Osteoblast (primary cell): ENCODE data around the gene CST7. TPM values are rescaled to one million over a fixed set of nuclear protein-coding genes. Genes with fewer than 3 reads are reported as not detected.
"Not testable (repeated sequence)": the region's sequence is repeated elsewhere in the genome, so short reads cannot be mapped to it uniquely, and the experiment has no call there.

Experiments
- DNase-seq: peaks from one replicate; pipeline ENCODE4 v3.0.0; 2011; ENCODE audit warnings: low spot score, mixed read lengths; ENCODE audit not compliant: insufficient read length; ENCODE audit errors: missing footprints
- H2AFZ ChIP-seq: 2 replicates; pipeline ENCODE4 v1.6.0; 2011; ENCODE audit warnings: mild to moderate bottlenecking, low read length
- H3K27ac ChIP-seq: 2 replicates; pipeline ENCODE4 v1.5.1; 2011; ENCODE audit warnings: mild to moderate bottlenecking, low read depth, low read length, moderate library complexity
- H3K27me3 ChIP-seq: 2 replicates; pipeline ENCODE4 v1.6.0; 2012; ENCODE audit warnings: mild to moderate bottlenecking, control low read depth, inconsistent platforms, low read length, moderate library complexity; ENCODE audit not compliant: insufficient read depth
- H3K36me3 ChIP-seq: 2 replicates; pipeline ENCODE4 v1.5.1; 2011; ENCODE audit warnings: mild to moderate bottlenecking, low read length, control low read depth, moderate library complexity; ENCODE audit not compliant: insufficient read depth
- H3K4me1 ChIP-seq: 2 replicates; pipeline ENCODE4 v1.5.1; 2011; ENCODE audit warnings: mild to moderate bottlenecking, low read length, control low read depth, moderate library complexity; ENCODE audit not compliant: insufficient read depth
- H3K4me2 ChIP-seq: 2 replicates; pipeline ENCODE4 v1.6.0; 2011; ENCODE audit warnings: mild to moderate bottlenecking, low read length; ENCODE audit not compliant: insufficient read depth
- H3K4me3 ChIP-seq: fragments of 200-600 bp; sonication (generic); 3 replicates; pipeline ENCODE4 v1.5.1; 2012; ENCODE audit warnings: mild to moderate bottlenecking, low read length, inconsistent platforms; ENCODE audit not compliant: insufficient read depth
- H3K79me2 ChIP-seq: 2 replicates; pipeline ENCODE4 v1.6.0; 2012; ENCODE audit warnings: mild to moderate bottlenecking, low read length, control low read depth, inconsistent platforms; ENCODE audit not compliant: insufficient read depth
- H3K9me3 ChIP-seq: 2 replicates; pipeline ENCODE4 v1.5.1; 2011; ENCODE audit warnings: low read depth, low read length, control low read depth
- H4K20me1 ChIP-seq: 2 replicates; pipeline ENCODE4 v1.6.0; 2012; ENCODE audit warnings: mild to moderate bottlenecking, low read length, control low read depth; ENCODE audit not compliant: insufficient read depth
- total RNA-seq: library from RNA; depleted of rRNA; stranded (reverse); fragments of >200 nt; gene quantifications from 2 replicates; pipeline ENCODE4 v1.2.3, GENCODE V29; 2012
- TF ChIP-seq, protein P1 (sequence below): IDR thresholded peaks from 2 replicates; pipeline ENCODE4 v1.5.1; 2011; ENCODE audit warnings: mild to moderate bottlenecking, low read depth, low read length, moderate library complexity; ENCODE audit errors: extremely low read depth

Gene CST7
- total RNA-seq, 1 donor = not detected

DNA sequence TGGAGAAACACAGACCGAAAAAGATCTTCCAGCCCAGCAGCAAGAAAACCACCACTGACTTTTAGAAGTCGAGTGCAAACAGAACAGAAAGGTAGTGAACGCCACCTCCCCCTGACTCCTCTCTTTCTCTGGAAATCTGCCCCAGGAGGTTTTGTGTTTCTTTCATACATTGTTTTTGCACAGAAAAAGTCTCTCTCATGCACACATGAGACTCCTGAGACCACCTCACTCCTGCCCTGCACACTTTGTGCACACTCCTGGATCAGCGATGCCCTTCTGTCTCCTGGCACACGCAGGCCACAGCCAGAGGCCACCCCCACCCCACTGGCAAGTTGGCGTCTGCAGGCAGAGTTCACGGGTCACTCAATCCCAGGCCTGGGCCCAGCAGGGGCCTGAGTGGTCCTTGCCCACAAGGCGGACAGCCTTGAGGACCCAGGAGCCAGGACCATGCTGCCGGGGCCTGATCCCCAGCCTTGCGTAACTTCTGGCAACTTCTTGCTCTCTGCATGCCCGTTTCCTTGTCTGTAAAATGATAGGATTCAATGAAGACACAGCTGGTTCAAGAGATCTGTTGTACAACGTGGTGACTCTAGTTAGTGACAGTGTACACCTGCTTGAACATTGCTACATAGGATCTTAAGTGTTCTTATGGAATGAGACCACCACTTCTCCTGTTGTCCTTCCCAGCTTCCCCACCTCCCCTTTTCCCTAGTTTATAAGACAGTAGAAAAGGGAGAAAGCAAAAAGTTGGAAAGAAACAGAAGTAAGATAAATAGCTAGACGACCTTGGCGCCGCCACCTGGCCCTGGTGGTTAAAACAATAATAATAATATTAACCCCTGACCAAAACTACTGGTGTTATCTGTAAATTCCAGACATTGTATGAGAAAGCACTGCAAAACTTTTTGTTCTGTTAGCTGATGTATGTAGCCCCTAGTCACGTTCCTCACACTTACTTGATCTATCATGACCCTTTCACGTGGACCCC lies 30.2 kb upstream of the CST7 start:
- H3K9me3 ChIP-seq = no peaks in the 10 kb centered on the region
- peaks cover 15% of the 10 kb centered on the region for H3K27me3 ChIP-seq
- peak overlapping the region; percentile 73 for H3K4me2 ChIP-seq
- H2AFZ ChIP-seq = no peak overlapping the region
- H4K20me1 ChIP-seq = no peaks in the 10 kb centered on the region
- H3K36me3 ChIP-seq = no peaks in the 10 kb centered on the region
- DNase-seq = no peak
- TF ChIP-seq, protein P1, sequence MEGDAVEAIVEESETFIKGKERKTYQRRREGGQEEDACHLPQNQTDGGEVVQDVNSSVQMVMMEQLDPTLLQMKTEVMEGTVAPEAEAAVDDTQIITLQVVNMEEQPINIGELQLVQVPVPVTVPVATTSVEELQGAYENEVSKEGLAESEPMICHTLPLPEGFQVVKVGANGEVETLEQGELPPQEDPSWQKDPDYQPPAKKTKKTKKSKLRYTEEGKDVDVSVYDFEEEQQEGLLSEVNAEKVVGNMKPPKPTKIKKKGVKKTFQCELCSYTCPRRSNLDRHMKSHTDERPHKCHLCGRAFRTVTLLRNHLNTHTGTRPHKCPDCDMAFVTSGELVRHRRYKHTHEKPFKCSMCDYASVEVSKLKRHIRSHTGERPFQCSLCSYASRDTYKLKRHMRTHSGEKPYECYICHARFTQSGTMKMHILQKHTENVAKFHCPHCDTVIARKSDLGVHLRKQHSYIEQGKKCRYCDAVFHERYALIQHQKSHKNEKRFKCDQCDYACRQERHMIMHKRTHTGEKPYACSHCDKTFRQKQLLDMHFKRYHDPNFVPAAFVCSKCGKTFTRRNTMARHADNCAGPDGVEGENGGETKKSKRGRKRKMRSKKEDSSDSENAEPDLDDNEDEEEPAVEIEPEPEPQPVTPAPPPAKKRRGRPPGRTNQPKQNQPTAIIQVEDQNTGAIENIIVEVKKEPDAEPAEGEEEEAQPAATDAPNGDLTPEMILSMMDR = no peak
- H3K4me1 ChIP-seq = peaks cover 7% of the 10 kb centered on the region
- H3K27ac ChIP-seq = no peak overlapping the region
- no peaks in the 10 kb centered on the region for H3K79me2 ChIP-seq
- no peak overlapping the region for H3K4me3 ChIP-seq

DNA sequence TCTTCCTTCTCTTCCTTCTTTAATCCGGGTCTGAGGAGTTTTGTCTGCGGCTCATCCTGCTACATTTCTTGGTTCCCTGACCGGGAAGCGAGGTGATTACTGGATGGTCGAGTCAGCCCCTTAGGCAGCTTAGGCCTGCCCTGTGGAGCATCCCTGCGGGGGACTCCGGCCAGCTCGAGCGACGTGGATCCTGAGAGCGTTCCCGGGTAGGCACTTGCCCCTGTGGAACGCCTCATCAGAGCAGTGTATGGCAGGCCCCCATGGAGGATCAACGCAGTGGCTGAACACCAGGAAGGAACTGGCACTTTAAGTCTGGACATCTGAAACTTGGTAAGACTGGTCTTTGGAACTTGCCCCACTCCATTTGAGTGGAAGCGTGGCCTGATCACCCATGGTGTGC lies 29.4 kb upstream of the CST7 start:
- not testable (repeated sequence) for H3K36me3 ChIP-seq, H3K4me3 ChIP-seq, H3K79me2 ChIP-seq, H3K4me2 ChIP-seq, H2AFZ ChIP-seq, H3K27ac ChIP-seq, H4K20me1 ChIP-seq, H3K9me3 ChIP-seq, DNase-seq, H3K4me1 ChIP-seq
- H3K27me3 ChIP-seq = peaks cover 15% of the 10 kb centered on the region

DNA sequence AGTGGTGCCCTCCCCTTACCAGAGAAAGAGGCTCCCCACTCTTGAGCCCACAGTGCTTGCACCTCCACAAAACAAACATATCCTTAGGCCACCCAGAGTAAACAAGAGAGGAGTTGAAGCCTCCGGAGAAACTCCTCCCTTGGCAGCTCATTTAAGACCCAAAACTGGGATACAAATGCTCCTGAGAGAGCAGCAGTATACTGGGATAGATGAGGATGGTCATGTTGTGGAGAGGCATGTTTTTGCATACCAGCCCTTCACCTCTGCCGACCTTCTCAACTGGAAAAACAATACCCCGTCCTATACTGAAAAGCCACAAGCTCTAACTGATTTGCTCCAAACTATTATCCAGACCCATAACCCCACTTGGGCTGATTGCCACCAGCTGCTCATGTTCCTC lies 28.4 kb upstream of the CST7 start:
- not testable (repeated sequence) for H3K36me3 ChIP-seq, H3K4me3 ChIP-seq, H4K20me1 ChIP-seq, H3K27ac ChIP-seq, H3K9me3 ChIP-seq, H3K4me2 ChIP-seq, H3K4me1 ChIP-seq, DNase-seq, H3K79me2 ChIP-seq, H2AFZ ChIP-seq
- H3K27me3 ChIP-seq = peaks cover 15% of the 10 kb centered on the region

DNA sequence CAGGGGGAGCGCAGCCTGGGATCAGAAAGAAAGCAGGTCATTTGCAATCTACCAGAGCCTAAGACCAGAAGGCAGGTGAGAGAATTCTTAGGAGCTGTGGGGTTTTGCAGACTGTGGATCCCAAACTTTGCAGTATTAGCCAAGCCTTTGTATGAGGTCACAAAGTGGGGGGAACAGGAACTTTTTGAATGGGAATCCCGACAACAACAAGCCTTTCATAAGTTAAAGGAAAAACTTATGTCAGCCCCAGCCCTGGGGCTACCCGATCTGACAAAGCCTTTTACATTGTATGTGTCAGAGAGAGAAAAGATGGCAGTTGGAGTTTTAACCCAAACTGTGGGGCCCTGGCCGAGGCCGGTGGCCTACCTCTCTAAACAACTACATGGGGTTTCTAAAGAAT lies 19.8 kb upstream of the CST7 start:
- H3K27me3 ChIP-seq, H3K9me3 ChIP-seq, H2AFZ ChIP-seq, H3K4me2 ChIP-seq, DNase-seq, H3K27ac ChIP-seq, H3K36me3 ChIP-seq, H3K4me3 ChIP-seq, H4K20me1 ChIP-seq, H3K79me2 ChIP-seq, H3K4me1 ChIP-seq: not testable (repeated sequence)

DNA sequence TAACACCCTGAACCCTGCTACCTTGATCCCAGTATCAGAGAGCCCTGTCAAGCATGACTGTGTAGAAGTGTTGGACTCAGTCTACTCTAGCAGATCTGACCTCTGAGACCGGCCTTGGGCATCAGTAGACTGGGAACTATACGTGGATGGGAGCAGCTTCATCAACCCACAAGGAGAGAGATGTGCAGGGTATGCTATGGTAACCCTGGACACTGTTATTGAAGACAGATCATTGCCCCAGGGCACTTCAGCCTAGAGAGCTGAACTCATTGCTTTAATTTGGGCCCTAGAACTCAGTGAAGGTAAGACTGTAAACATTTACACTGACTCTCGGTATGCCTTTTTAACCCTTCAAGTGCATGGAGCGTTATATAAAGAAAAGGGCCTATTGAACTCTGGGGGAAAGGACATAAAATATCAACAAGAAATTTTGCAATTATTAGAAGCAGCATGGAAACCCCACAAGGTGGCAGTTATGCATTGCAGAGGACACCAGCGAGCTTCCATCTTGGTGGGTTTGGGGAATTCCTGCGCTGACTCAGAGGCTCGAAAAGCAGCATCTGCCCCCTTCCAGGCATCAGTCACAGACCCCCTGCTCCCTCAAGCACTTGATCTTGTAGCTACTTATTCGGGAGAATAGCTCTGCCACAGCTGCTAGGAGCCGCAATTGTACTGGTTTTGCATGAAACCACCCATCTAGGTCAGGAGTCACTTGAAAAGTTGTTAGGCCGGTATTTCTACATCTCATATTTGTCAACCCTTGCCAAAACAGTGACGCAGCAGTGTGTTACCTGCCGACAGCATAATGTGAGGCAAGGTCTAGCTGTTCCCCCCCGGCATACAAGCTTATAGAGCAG lies 19.0 kb upstream of the CST7 start:
- not testable (repeated sequence) for H2AFZ ChIP-seq, H3K4me1 ChIP-seq, H3K79me2 ChIP-seq, H3K36me3 ChIP-seq, H3K9me3 ChIP-seq, H3K27me3 ChIP-seq, H3K4me2 ChIP-seq, H3K4me3 ChIP-seq, H4K20me1 ChIP-seq, DNase-seq, H3K27ac ChIP-seq
